Neuronal stem cell (in vitro differentiated cells): ENCODE results near the gene CLASRP.

Experiments used
- DNase-seq: peaks from one replicate; pipeline ENCODE4 v3.0.0-alpha.2; 2013; ENCODE audit warnings: low spot score
- H2AFZ ChIP-seq: one replicate; pipeline ENCODE4 v1.6.1; 2013; ENCODE audit warnings: mild to moderate bottlenecking, low read length, inconsistent platforms
- H2AK5ac ChIP-seq: 2 replicates; pipeline ENCODE4 v1.6.1; 2013; ENCODE audit warnings: low read depth, mild to moderate bottlenecking, inconsistent platforms, low read length, moderate library complexity, mixed read lengths
- H2BK120ac ChIP-seq: 2 replicates; pipeline ENCODE4 v1.6.1; 2013; ENCODE audit warnings: low read depth, mild to moderate bottlenecking, inconsistent platforms, low read length, moderate library complexity, mixed read lengths
- H2BK12ac ChIP-seq: one replicate; pipeline ENCODE4 v1.6.1; 2013; ENCODE audit warnings: low read length, inconsistent platforms
- H2BK15ac ChIP-seq: 2 replicates; pipeline ENCODE4 v1.6.1; 2013; ENCODE audit warnings: mild to moderate bottlenecking, low read length, inconsistent platforms, mixed read lengths
- H2BK5ac ChIP-seq: one replicate; pipeline ENCODE4 v1.6.1; 2013; ENCODE audit warnings: inconsistent platforms, mild to moderate bottlenecking, low read length, moderate library complexity
- H3K14ac ChIP-seq: one replicate; pipeline ENCODE4 v1.6.1; 2013; ENCODE audit warnings: low read length, inconsistent platforms
- H3K18ac ChIP-seq: 2 replicates; pipeline ENCODE4 v1.6.1; 2013; ENCODE audit warnings: low read length, inconsistent platforms
- H3K23ac ChIP-seq: 2 replicates; pipeline ENCODE4 v1.6.1; 2013; ENCODE audit warnings: low read depth, mild to moderate bottlenecking, mixed read lengths, low read length, inconsistent platforms; ENCODE audit not compliant: poor library complexity
- H3K27ac ChIP-seq: replicated peaks from 3 replicates; pipeline ENCODE4 v1.5.1; 2013; ENCODE audit warnings: low read length, inconsistent platforms
- H3K27me3 ChIP-seq, 3 experiments: 2 replicates each; pipeline ENCODE4 v1.6.1; 2013; ENCODE audit warnings: low read length in 3 of 3, mild to moderate bottlenecking in 2 of 3, inconsistent platforms in 1 of 3, low read depth in 1 of 3, mixed read lengths in 1 of 3, moderate library complexity in 1 of 3; ENCODE audit not compliant: control insufficient read depth in 3 of 3, insufficient read depth in 3 of 3
- H3K36me3 ChIP-seq, 2 donors: replicated peaks in 1 of 2; 2 replicates each; pipeline ENCODE4 v1.6.1; 2013; ENCODE audit warnings: low read length in 2 of 2; ENCODE audit not compliant: control insufficient read depth in 2 of 2, insufficient read depth in 2 of 2
- H3K4ac ChIP-seq: 2 replicates; pipeline ENCODE4 v1.6.1; 2013; ENCODE audit warnings: inconsistent platforms, mild to moderate bottlenecking, low read length, moderate library complexity
- H3K4me1 ChIP-seq, 2 donors: 1 replicate in 1 of 2; 2 replicates in 1 of 2; pipeline ENCODE4 v1.6.1; 2013; ENCODE audit warnings: low read length in 2 of 2, low read depth in 1 of 2; ENCODE audit not compliant: control insufficient read depth in 2 of 2, insufficient read depth in 1 of 2
- H3K4me2 ChIP-seq: one replicate; pipeline ENCODE4 v1.6.1; 2013; ENCODE audit warnings: mild to moderate bottlenecking, low read length, inconsistent platforms; ENCODE audit not compliant: insufficient read depth, poor library complexity, severe bottlenecking
- H3K4me3 ChIP-seq, 2 donors: 2 replicates each; pipeline ENCODE4 v1.5.1; 2013; ENCODE audit warnings: low read length in 2 of 2, mild to moderate bottlenecking in 2 of 2, inconsistent platforms in 1 of 2, moderate library complexity in 1 of 2
- H3K79me1 ChIP-seq: one replicate; pipeline ENCODE4 v1.6.1; 2013; ENCODE audit warnings: low read depth, mild to moderate bottlenecking, inconsistent platforms, low read length, moderate library complexity
- H3K9ac ChIP-seq: one replicate; pipeline ENCODE4 v1.6.1; 2013; ENCODE audit warnings: mild to moderate bottlenecking, low read depth, low read length, inconsistent platforms; ENCODE audit not compliant: poor library complexity
- H3K9me3 ChIP-seq, 2 donors: replicated peaks in 1 of 2; 2 replicates each; pipeline versions ENCODE3 to v1.6.1; 2013; ENCODE audit warnings: low read length in 2 of 2, mild to moderate bottlenecking in 2 of 2, inconsistent platforms in 1 of 2, low read depth in 1 of 2, mixed read lengths in 1 of 2, moderate library complexity in 1 of 2; ENCODE audit not compliant: control insufficient read depth in 2 of 2, insufficient read depth in 1 of 2
- H4K8ac ChIP-seq: one replicate; pipeline ENCODE4 v1.6.1; 2013; ENCODE audit warnings: low read depth, mild to moderate bottlenecking, inconsistent platforms, low read length, moderate library complexity
- H4K91ac ChIP-seq: one replicate; pipeline ENCODE4 v1.6.1; 2013; ENCODE audit warnings: low read length, low read depth, mild to moderate bottlenecking, inconsistent platforms; ENCODE audit not compliant: poor library complexity
- WGBS, 2 donors: extraction: QIAGEN DNeasy Blood & Tissue Kit; methylation state at CpG; one replicate each; pipeline ENCODE4 v1.1.7; 2013; ENCODE audit warnings: missing lambda C conversion rate in 2 of 2, mixed read lengths in 1 of 2; ENCODE audit not compliant: insufficient read length in 2 of 2, insufficient replicate concordance in 1 of 2; ENCODE audit errors: extremely low coverage in 2 of 2; 5-methylcytosine and 5-hydroxymethylcytosine counted together

CLASRP gene

GRCh38 chr19:45030825-45031224 is 8.0 kb upstream of the CLASRP start:
- H3K27ac ChIP-seq = no peak overlapping the region
- H3K36me3 ChIP-seq = peaks cover 0 to 2% of the 10 kb centered on the region in 2 donors
- H2BK5ac ChIP-seq = no peak overlapping the region
- no peaks in the 10 kb centered on the region for H3K79me1 ChIP-seq
- H3K4me2 ChIP-seq = no peak overlapping the region
- H3K9me3 ChIP-seq = peaks cover 0 to 3% of the 10 kb centered on the region in 2 donors
- no peak overlapping the region for H2BK120ac ChIP-seq
- no peak overlapping the region for H3K4ac ChIP-seq
- no peak overlapping the region for H2AK5ac ChIP-seq
- no peak overlapping the region for H3K23ac ChIP-seq
- no peak overlapping the region for H2BK12ac ChIP-seq
- H4K8ac ChIP-seq = no peak overlapping the region
- H2AFZ ChIP-seq = no peak overlapping the region
- no peak overlapping the region for H3K14ac ChIP-seq
- no peak overlapping the region for H3K18ac ChIP-seq
- no peaks in the 10 kb centered on the region for H3K4me1 ChIP-seq
- no peak overlapping the region for H3K4me3 ChIP-seq
- H3K27me3 ChIP-seq = no peaks in the 10 kb centered on the region
- WGBS, 2 donors = no CpG with 5 or more reads among the region's 6 CpGs
- H4K91ac ChIP-seq = no peak overlapping the region
- no peak overlapping the region for H2BK15ac ChIP-seq
- no peak overlapping the region for H3K9ac ChIP-seq
- DNase-seq = no peak

- Histone ChIP-seq H3K4ac (no peak overlapping the region), H2BK120ac (no peak overlapping the region), H3K27me3 (no peaks in the 10 kb centered on the region), H2BK5ac (no peak overlapping the region), H3K27ac (no peak overlapping the region), H3K4me2 (no peak overlapping the region), H2BK12ac (no peak overlapping the region), H2AK5ac (peak overlapping the region; percentile 13), H4K8ac (no peak overlapping the region), H3K4me3 (no peak overlapping the region), H3K18ac (no peak overlapping the region), H2BK15ac (no peak overlapping the region), H2AFZ (peak overlapping the region; percentile 57), H3K14ac (no peak overlapping the region), H3K23ac (no peak overlapping the region), H3K4me1 (no peaks in the 10 kb centered on the region), H3K9ac (no peak overlapping the region), H3K79me1 (no peaks in the 10 kb centered on the region), H3K9me3 (peaks cover 0 to 1% of the 10 kb centered on the region in 2 donors), H3K36me3 (peaks cover 0 to 2% of the 10 kb centered on the region in 2 donors), H4K91ac (no peak overlapping the region)
- WGBS, 2 donors = no CpG with 5 or more reads among the region's 18 CpGs
- DNase-seq = no peak
Measured at GRCh38 chr19:45032421-45032820, 6.4 kb upstream of the CLASRP start.

- Histone ChIP-seq H2AFZ (no peak overlapping the region), H3K27ac (no peak overlapping the region), H4K8ac (no peak overlapping the region), H3K79me1 (peaks cover 13% of the 10 kb centered on the region), H3K4ac (no peak overlapping the region), H3K27me3 (no peaks in the 10 kb centered on the region), H2BK15ac (no peak overlapping the region), H2BK5ac (no peak overlapping the region), H3K4me2 (no peak overlapping the region), H3K18ac (no peak overlapping the region), H3K4me3 (no peak overlapping the region), H4K91ac (no peak overlapping the region), H2BK12ac (no peak overlapping the region), H3K9me3 (peaks cover 0 to 3% of the 10 kb centered on the region in 2 donors), H2BK120ac (no peak overlapping the region), H3K14ac (no peak overlapping the region), H2AK5ac (no peak overlapping the region), H3K4me1 (peaks cover 8 to 11% of the 10 kb centered on the region in 2 donors), H3K36me3 (peaks cover 11 to 13% of the 10 kb centered on the region in 2 donors), H3K23ac (no peak overlapping the region), H3K9ac (no peak overlapping the region)
- WGBS, 2 donors = no CpG with 5 or more reads among the region's 6 CpGs
- no peak for DNase-seq
Measured at GRCh38 chr19:45035755-45036154, 3.1 kb upstream of the CLASRP start.

GRCh38 chr19:45037393-45038169 is 1.3 kb upstream of the CLASRP start:
- Histone ChIP-seq H2BK120ac (no peak overlapping the region), H3K79me1 (peaks cover 15% of the 10 kb centered on the region), H3K23ac (peak overlapping the region; percentile 83), H3K18ac (no peak overlapping the region), H2AK5ac (peak overlapping the region; percentile 68), H2BK12ac (no peak overlapping the region), H3K4me1 (peaks cover 8 to 11% of the 10 kb centered on the region in 2 donors), H3K9ac (no peak overlapping the region), H2BK5ac (peak overlapping the region; percentile 24), H4K91ac (peak overlapping the region; percentile 50), H2AFZ (no peak overlapping the region), H3K36me3 (peaks cover 23 to 29% of the 10 kb centered on the region in 2 donors), H3K27me3 (no peaks in the 10 kb centered on the region), H3K14ac (no peak overlapping the region), H3K9me3 (peaks cover 0 to 1% of the 10 kb centered on the region in 2 donors), H4K8ac (no peak overlapping the region), H3K4me2 (no peak overlapping the region), H3K4ac (no peak overlapping the region), H2BK15ac (peak overlapping the region; percentile 24), H3K4me3 (peak overlapping the region in 1 of 2 donors; percentile 27), H3K27ac (no peak overlapping the region)
- no peak for DNase-seq
- no CpG with 5 or more reads among the region's 37 CpGs for WGBS, 2 donors
